ES-I3 (cell line): Measurements from ENCODE around the gene MAPT.

Experiments
- H3K36me3 ChIP-seq: 2 replicates; pipeline ENCODE4 v1.6.1; 2013; ENCODE audit warnings: mild to moderate bottlenecking, low read length, control low read depth, moderate library complexity; ENCODE audit not compliant: insufficient read depth
- H3K4me1 ChIP-seq: 2 replicates; pipeline ENCODE4 v1.6.1; 2013; ENCODE audit warnings: mild to moderate bottlenecking, control low read depth, low read length; ENCODE audit not compliant: insufficient read depth
- H3K9ac ChIP-seq: 2 replicates; pipeline ENCODE4 v1.6.1; 2013; ENCODE audit warnings: low read depth, mild to moderate bottlenecking, low read length, moderate library complexity
- H3K9me3 ChIP-seq: 2 replicates; pipeline ENCODE4 v1.6.1; 2013; ENCODE audit warnings: mild to moderate bottlenecking, low read length, moderate library complexity; ENCODE audit not compliant: control insufficient read depth, insufficient read depth

Gene MAPT

GRCh38 chr17:45992175-45992574 lies 97.8 kb downstream of the MAPT start:
- H3K36me3 ChIP-seq: no peaks in the 10 kb centered on the region
- no peaks in the 10 kb centered on the region; the same call in 1 of the 2 replicates for H3K4me1 ChIP-seq
- peaks cover 6% of the 10 kb centered on the region; the same call in 1 of the 2 replicates for H3K9me3 ChIP-seq
- H3K9ac ChIP-seq: no peak overlapping the region

- Histone ChIP-seq H3K36me3 (no peaks in the 10 kb centered on the region), H3K9me3 (peaks cover 6% of the 10 kb centered on the region; the same call in 1 of the 2 replicates), H3K9ac (no peak overlapping the region)
Observed at GRCh38 chr17:45992904-45993303, 98.5 kb downstream of the MAPT start.

DNA sequence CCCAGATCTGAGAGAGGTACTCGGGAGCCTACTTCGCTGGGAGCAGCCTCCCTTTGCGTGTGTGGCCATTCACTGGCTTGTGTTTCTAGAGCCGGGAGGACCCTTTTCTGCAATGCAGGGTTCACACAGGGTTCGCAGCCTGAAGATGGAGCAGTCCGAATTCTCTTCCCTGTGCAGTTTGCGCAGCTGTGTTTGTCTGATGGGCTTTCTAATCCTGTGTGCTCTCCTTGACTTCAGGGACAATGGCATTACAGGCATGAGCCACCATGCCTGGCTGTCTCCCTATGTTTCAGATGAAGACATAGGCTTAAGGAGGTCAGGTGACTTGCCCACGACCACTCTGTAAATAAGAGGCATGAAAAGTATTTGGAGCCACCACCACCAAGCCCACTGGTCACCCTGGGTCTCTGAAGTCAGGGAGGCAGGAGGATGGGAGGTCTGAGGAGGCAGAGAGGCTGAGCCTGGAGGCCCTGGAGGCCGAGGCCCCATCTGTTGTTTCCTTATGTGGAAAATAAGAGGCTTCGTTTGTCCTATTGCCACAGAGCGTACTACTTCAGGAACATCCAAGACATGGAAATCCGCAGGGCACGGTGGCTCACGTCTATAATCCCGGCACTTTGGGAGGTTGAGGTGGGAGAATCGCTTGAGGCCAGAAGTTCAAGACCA lies 99.7 kb downstream of the MAPT start:
- H3K36me3 ChIP-seq: no peaks in the 10 kb centered on the region
- peaks cover 6% of the 10 kb centered on the region; the same call in 1 of the 2 replicates for H3K9me3 ChIP-seq

More at GRCh38 chr17:45992904-45993303, 98.5 kb downstream of the MAPT start:
- no peaks in the 10 kb centered on the region; the same call in 1 of the 2 replicates for H3K4me1 ChIP-seq

DNA sequence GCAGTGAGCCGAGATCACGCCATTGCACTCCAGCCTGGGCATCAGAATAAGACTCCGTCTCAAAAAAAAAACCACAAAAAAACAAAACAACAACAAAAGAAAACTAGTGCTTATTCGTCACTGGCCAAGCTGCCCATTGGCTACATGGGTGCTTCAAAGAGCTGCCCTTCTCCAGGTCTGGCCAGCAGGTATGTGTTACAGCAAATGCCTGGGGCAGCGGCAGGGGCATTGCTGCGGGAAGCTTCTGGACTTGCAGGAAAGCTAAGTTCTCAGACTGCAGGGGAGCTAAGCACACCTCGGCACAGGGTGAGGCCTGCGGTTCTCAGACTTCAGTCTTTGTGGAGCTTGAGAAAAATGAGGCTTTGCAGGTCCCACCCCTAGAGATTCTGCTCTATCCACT lies 100.6 kb downstream of the MAPT start:
- no peak overlapping the region for H3K9ac ChIP-seq

More for the DNA sequence above, 99.7 kb downstream of the MAPT start:
- Histone ChIP-seq H3K4me1 (no peaks in the 10 kb centered on the region; the same call in 1 of the 2 replicates), H3K9ac (no peak overlapping the region)

DNA sequence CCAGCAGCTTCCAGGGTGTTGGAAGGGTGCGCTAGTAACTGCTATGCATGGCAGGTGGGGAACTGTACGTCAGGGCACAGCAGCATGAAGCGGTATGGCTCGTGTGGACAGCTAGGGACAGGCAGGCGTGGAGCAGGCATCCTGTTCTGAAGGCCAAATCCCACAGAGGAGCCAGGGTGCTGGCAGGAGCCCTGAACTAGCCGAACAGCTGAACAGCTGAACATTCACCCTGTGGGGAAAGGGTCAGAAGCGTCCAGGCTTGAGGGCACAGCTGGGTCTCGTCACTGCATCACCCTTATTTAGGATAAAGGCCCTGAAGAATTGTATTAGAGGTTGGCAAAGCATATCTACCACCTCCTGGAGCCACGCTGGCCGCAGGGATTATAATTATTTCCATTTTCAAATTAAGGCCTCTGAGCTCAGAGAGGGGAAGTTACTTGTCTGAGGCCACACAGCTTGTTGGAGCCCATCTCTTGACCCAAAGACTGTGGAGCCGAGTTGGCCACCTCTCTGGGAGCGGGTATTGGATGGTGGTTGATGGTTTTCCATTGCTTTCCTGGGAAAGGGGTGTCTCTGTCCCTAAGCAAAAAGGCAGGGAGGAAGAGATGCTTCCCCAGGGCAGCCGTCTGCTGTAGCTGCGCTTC lies 101.4 kb downstream of the MAPT start:
- Histone ChIP-seq H3K4me1 (no peaks in the 10 kb centered on the region; the same call in 1 of the 2 replicates), H3K9me3 (no peaks in the 10 kb centered on the region), H3K9ac (no peak overlapping the region), H3K36me3 (no peaks in the 10 kb centered on the region)

More for the DNA sequence above, 100.6 kb downstream of the MAPT start:
- Histone ChIP-seq H3K36me3 (no peaks in the 10 kb centered on the region), H3K4me1 (no peaks in the 10 kb centered on the region; the same call in 1 of the 2 replicates), H3K9me3 (peaks cover 1% of the 10 kb centered on the region; the same call in 1 of the 2 replicates)

GRCh38 chr17:45996282-45996937 lies 102.1 kb downstream of the MAPT start:
- Histone ChIP-seq H3K4me1 (no peaks in the 10 kb centered on the region; the same call in 1 of the 2 replicates), H3K9ac (no peak overlapping the region), H3K9me3 (no peaks in the 10 kb centered on the region), H3K36me3 (no peaks in the 10 kb centered on the region)

DNA sequence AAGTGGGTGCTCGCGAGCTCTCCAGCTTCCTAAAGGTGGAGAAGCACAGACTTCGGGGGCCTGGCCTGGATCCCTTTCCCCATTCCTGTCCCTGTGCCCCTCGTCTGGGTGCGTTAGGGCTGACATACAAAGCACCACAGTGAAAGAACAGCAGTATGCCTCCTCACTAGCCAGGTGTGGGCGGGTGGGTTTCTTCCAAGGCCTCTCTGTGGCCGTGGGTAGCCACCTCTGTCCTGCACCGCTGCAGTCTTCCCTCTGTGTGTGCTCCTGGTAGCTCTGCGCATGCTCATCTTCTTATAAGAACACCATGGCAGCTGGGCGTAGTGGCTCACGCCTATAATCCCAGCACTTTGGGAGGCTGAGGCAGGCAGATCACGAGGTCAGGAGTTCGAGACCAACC lies 102.8 kb downstream of the MAPT start:
- no peak overlapping the region for H3K9ac ChIP-seq
- no peaks in the 10 kb centered on the region for H3K9me3 ChIP-seq
- H3K4me1 ChIP-seq: no peaks in the 10 kb centered on the region; the same call in 1 of the 2 replicates
- no peaks in the 10 kb centered on the region for H3K36me3 ChIP-seq

DNA sequence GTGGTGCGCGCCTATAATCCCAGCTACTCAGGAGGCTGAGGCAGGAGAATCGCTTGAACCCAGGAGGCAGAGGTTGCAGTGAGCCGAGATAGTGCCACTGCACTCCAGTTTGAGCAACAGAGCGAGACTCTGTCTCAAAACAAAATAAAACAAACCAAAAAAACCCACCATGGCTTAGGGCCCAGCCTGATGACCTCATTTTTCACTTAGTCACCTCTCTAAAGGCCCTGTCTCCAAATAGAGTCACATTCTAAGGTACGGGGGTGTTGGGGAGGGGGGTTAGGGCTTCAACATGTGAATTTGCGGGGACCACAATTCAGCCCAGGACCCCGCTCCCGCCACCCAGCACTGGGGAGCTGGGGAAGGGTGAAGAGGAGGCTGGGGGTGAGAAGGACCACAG lies 103.3 kb downstream of the MAPT start:
- no peak overlapping the region for H3K9ac ChIP-seq
- H3K36me3 ChIP-seq: no peaks in the 10 kb centered on the region
- H3K4me1 ChIP-seq: no peaks in the 10 kb centered on the region; the same call in 1 of the 2 replicates
- H3K9me3 ChIP-seq: no peaks in the 10 kb centered on the region

DNA sequence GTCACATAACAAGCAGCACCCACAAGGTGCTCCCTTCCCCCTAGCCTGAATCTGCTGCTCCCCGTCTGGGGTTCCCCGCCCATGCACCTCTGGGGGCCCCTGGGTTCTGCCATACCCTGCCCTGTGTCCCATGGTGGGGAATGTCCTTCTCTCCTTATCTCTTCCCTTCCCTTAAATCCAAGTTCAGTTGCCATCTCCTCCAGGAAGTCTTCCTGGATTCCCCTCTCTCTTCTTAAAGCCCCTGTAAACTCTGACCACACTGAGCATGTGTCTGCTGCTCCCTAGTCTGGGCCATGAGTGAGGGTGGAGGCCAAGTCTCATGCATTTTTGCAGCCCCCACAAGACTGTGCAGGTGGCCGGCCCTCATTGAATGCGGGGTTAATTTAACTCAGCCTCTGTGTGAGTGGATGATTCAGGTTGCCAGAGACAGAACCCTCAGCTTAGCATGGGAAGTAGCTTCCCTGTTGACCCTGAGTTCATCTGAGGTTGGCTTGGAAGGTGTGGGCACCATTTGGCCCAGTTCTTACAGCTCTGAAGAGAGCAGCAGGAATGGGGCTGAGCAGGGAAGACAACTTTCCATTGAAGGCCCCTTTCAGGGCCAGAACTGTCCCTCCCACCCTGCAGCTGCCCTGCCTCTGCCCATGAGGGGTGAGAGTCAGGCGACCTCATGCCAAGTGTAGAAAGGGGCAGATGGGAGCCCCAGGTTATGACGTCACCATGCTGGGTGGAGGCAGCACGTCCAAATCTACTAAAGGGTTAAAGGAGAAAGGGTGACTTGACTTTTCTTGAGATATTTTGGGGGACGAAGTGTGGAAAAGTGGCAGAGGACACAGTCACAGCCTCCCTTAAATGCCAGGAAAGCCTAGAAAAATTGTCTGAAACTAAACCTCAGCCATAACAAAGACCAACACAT lies 104.9 kb downstream of the MAPT start, which contains the start of gene STH:
TSS of gene STH (plus strand) at position 264 of the 913 bp plus-strand sequence. CDS start at position 294, 30 bp downstream.
- Histone ChIP-seq H3K9me3 (no peaks in the 10 kb centered on the region), H3K4me1 (no peaks in the 10 kb centered on the region), H3K36me3 (no peaks in the 10 kb centered on the region), H3K9ac (no peak within 1 kb of the TSS)

- Histone ChIP-seq H3K9me3 (no peaks in the 10 kb centered on the region), H3K36me3 (no peaks in the 10 kb centered on the region), H3K4me1 (no peaks in the 10 kb centered on the region), H3K9ac (no peak overlapping the region)
Observed at GRCh38 chr17:45999900-46000290, 105.5 kb downstream of the MAPT start.

GRCh38 chr17:46000292-46000691 lies 105.9 kb downstream of the MAPT start:
- Histone ChIP-seq H3K4me1 (no peaks in the 10 kb centered on the region), H3K9me3 (no peaks in the 10 kb centered on the region), H3K36me3 (no peaks in the 10 kb centered on the region), H3K9ac (no peak overlapping the region)

- Histone ChIP-seq H3K4me1 (no peaks in the 10 kb centered on the region), H3K36me3 (no peaks in the 10 kb centered on the region), H3K9me3 (no peaks in the 10 kb centered on the region), H3K9ac (no peak overlapping the region)
Observed at GRCh38 chr17:46000757-46001156, 106.4 kb downstream of the MAPT start.

GRCh38 chr17:46001390-46002310 lies 107.3 kb downstream of the MAPT start:
- Histone ChIP-seq H3K4me1 (no peaks in the 10 kb centered on the region), H3K9ac (no peak overlapping the region), H3K9me3 (no peaks in the 10 kb centered on the region), H3K36me3 (no peaks in the 10 kb centered on the region)
